ENCODE results near the gene PRKAB2.
"Not testable (repeated sequence)": the region's sequence is repeated elsewhere in the genome, so short reads cannot be mapped to it uniquely, and the experiment has no call there.

The PRKAB2 gene

GRCh38 chr1:147171399-147172167 lies 687 bp downstream of the PRKAB2 start:
- no peak for TF ChIP-seq CTCF (IDR thresholded peaks at IDR 0.05; ENCODE audit: low read depth, low read length)
- H3K4me3 ChIP-seq (ENCODE audit: low read depth, low read length), result peak overlapping the region; percentile 96

GRCh38 chr1:147169840-147170674 lies 2.2 kb downstream of the PRKAB2 start:
- TF ChIP-seq CTCF (IDR thresholded peaks at IDR 0.05; ENCODE audit: low read depth, low read length), result no peak
- peak overlapping the region; percentile 96; the same call in 1 of the 2 replicates for H3K4me3 ChIP-seq (ENCODE audit: low read depth, low read length)

- TF ChIP-seq CTCF (IDR thresholded peaks at IDR 0.05; ENCODE audit: low read depth, low read length), result no peak
- no peak overlapping the region for H3K4me3 ChIP-seq (ENCODE audit: low read depth, low read length)
Observed at GRCh38 chr1:147169171-147169570, 3.1 kb downstream of the PRKAB2 start.

- no peak overlapping the region for H3K4me3 ChIP-seq (ENCODE audit: low read depth, low read length)
Observed at GRCh38 chr1:147168626-147169058, 3.6 kb downstream of the PRKAB2 start.

GRCh38 chr1:147167365-147167764 lies 4.9 kb downstream of the PRKAB2 start:
- no peak for TF ChIP-seq CTCF (IDR thresholded peaks at IDR 0.05; ENCODE audit: low read depth, low read length)
- H3K4me3 ChIP-seq (ENCODE audit: low read depth, low read length), result no peak overlapping the region

More at GRCh38 chr1:147168626-147169058, 3.6 kb downstream of the PRKAB2 start:
- TF ChIP-seq CTCF (IDR thresholded peaks at IDR 0.05; ENCODE audit: low read depth, low read length), result no peak

DNA sequence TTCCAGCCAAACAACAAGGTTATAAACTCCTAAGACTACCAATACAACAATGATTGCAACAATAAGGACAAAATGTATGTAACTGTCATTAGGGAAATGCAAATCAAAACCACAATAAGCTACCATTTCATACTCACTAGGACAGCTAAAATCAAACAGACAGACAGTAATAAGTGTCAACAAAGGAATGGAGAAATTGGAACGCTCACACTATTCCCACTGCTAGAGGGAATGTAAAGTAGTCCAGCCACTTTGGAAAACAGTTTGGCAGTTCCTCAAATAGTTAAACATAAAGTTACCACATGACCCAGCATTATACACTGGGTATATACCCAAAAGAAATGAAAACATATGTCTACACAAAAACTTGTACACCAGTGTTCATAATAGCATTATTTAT lies 9.3 kb downstream of the PRKAB2 start:
- no peak for TF ChIP-seq CTCF (IDR thresholded peaks at IDR 0.05; ENCODE audit: low read depth, low read length)
- no peak overlapping the region for H3K4me3 ChIP-seq (ENCODE audit: low read depth, low read length)

DNA sequence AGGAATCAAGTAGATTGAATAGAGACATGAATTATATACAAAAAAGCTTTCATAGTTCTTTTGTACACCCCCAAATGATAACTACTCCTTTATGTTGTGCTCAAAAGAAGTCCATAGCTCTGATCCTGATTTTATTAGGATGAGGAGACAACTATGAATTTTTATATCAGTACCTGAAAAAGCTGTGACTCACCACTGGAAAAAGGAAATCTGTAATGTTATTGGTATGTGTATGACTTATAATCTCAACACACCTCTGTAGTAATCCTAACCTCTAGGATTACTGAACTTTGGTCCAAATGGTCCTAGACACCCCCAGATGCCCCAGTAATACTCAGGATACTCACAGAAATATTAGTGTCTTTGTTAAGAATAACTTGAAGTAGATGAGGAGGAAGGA lies 10.2 kb downstream of the PRKAB2 start:
- TF ChIP-seq CTCF (IDR thresholded peaks at IDR 0.05; ENCODE audit: low read depth, low read length), result no peak
- H3K4me3 ChIP-seq (ENCODE audit: low read depth, low read length), result no peak overlapping the region

GRCh38 chr1:147157116-147157515 lies 15.2 kb downstream of the PRKAB2 start:
- H3K4me3 ChIP-seq (ENCODE audit: low read depth, low read length), result not testable (repeated sequence)
